Activated CD4-positive, alpha-beta T cell treated with anti-CD3 and anti-CD28 coated beads, Interleukin-2, amount 10 ng/mL, durations not matched to agents 24 days and 14 days (primary cell): ENCODE measurements around the gene SLC15A3. TPM values are rescaled to one million over a fixed set of nuclear protein-coding genes. Genes with fewer than 3 reads are reported as not detected.

Experiments used
- DNase-seq: peaks from one replicate; pipeline ENCODE4 v3.0.0; 2022
- H3K27ac Mint-ChIP-seq: one replicate; pipeline ENCODE4 v1.8.0; 2022; ENCODE audit warnings: mild to moderate bottlenecking, mixed read lengths
- H3K27me3 Mint-ChIP-seq: one replicate; pipeline ENCODE4 v1.8.0; 2022; ENCODE audit warnings: mixed read lengths
- H3K36me3 Mint-ChIP-seq: one replicate; pipeline ENCODE4 v1.8.0; 2022; ENCODE audit warnings: low read depth, mild to moderate bottlenecking, mixed read lengths
- H3K4me1 Mint-ChIP-seq: one replicate; pipeline ENCODE4 v1.8.0; 2021; ENCODE audit warnings: mixed read lengths
- H3K4me3 Mint-ChIP-seq: one replicate; pipeline ENCODE4 v1.8.0; 2022; ENCODE audit warnings: mild to moderate bottlenecking, moderate library complexity, mixed read lengths
- H3K9me3 Mint-ChIP-seq: one replicate; pipeline ENCODE4 v1.8.0; 2021; ENCODE audit warnings: mixed read lengths
- intact Hi-C: fragments of 100-400 bp; cut with micrococcal nuclease; formaldehyde crosslinking; loops from one replicate; pipeline ENCODE4 v1.15.1; 2023
- total RNA-seq: library from RNA; stranded (reverse); gene quantifications from 2 replicates; pipeline ENCODE4 v1.2.3, GENCODE V29; 2022

Gene SLC15A3
- total RNA-seq, 1 donor from 2014 or later = 4.0 TPM

DNA sequence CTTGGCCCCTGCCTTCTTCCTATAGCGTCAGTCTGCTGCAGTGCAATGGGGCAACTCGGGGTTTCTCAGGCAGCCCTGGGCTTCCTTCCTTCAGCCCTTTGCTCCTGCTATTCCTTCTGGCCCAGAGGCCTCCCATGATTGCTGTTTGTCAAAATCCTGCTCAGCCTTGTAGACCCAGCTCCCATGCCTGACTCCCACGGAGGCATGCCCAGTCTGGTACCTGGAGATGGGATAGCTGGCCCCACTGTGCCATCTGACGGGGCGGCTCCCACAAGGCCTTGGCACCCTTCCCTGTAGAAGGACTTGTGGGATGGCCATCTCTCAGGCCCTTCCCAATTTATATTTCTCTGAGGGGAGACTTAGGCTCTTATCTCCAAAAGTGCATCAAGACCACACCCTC lies 18.9 kb upstream of the SLC15A3 start:
- intact Hi-C loops = loop anchor here (1.0 to 2.0 kb wide), 3 partner anchors 52 to 216 kb away; no protein-coding TSS in a partner anchor
- peak; percentile 67 for DNase-seq
- H3K4me3 Mint-ChIP-seq = peak overlapping the region; percentile 93
- H3K27me3 Mint-ChIP-seq = peaks cover 7% of the 10 kb centered on the region
- peaks cover 25% of the 10 kb centered on the region for H3K4me1 Mint-ChIP-seq
- peak overlapping the region; percentile 99 for H3K27ac Mint-ChIP-seq
- H3K9me3 Mint-ChIP-seq = no peaks in the 10 kb centered on the region
- H3K36me3 Mint-ChIP-seq = peaks cover 36% of the 10 kb centered on the region

DNA sequence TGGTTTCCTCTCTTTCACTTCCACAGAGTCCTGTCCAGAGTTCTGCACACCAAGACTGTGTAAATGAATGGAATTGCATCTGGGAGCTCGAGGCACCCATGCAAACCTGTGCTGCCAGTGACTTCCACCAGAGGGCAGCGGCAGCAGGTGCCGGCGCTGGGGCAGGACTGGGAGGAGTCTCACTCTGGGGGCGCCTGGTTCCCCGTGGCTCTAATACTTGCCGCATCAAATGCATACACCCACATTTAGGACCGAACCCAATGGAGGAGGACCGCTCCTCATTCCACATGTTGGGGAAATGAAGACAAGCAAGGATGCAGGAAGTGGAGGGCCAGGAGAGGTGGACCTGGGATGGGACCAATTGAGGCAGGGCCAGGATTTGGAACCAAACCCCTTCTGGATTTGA lies 18.4 kb upstream of the SLC15A3 start:
- Mint-ChIP-seq H3K27me3 (peaks cover 11% of the 10 kb centered on the region), H3K9me3 (no peaks in the 10 kb centered on the region), H3K36me3 (peaks cover 34% of the 10 kb centered on the region), H3K4me1 (peaks cover 25% of the 10 kb centered on the region), H3K4me3 (peak overlapping the region; percentile 93), H3K27ac (peak overlapping the region; percentile 64)
- DNase-seq = peak; percentile 95
- intact Hi-C loops = loop anchor here (1.0 to 2.0 kb wide), 3 partner anchors 52 to 217 kb away; no protein-coding TSS in a partner anchor

DNA sequence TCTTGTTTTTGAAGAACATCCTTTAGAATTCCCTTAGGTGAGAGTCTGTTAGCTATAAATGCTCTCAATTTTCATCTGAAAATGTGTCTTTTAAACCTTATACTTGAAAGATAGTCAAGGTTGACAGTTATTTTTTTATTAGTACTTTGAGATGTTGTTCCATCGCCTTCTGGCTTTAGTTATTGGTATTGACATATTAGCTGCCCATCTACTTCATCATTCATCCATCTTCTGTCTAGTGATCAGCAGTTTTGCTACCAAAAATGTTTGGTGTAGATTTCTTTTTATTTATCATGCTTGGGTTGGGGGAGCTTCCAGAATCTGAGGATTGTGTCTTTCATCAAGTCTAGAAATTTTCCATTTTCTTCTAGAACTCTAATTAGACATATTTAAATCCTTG lies 16.2 kb upstream of the SLC15A3 start:
- H3K36me3 Mint-ChIP-seq = peaks cover 14% of the 10 kb centered on the region
- no peak overlapping the region for H3K27ac Mint-ChIP-seq
- intact Hi-C loops = no loop called here

GRCh38 chr11:60966890-60967289 lies 14.9 kb upstream of the SLC15A3 start:
- H3K4me3 Mint-ChIP-seq = no peak overlapping the region
- DNase-seq = no peak
- H3K27ac Mint-ChIP-seq = no peak overlapping the region
- H3K4me1 Mint-ChIP-seq = peaks cover 18% of the 10 kb centered on the region
- intact Hi-C loops = no loop called here
- H3K36me3 Mint-ChIP-seq = peaks cover 5% of the 10 kb centered on the region
- H3K9me3 Mint-ChIP-seq = no peaks in the 10 kb centered on the region
- H3K27me3 Mint-ChIP-seq = peaks cover 17% of the 10 kb centered on the region

More for the DNA sequence above, 16.2 kb upstream of the SLC15A3 start:
- no peaks in the 10 kb centered on the region for H3K9me3 Mint-ChIP-seq
- peaks cover 11% of the 10 kb centered on the region for H3K27me3 Mint-ChIP-seq
- peaks cover 18% of the 10 kb centered on the region for H3K4me1 Mint-ChIP-seq
- no peak overlapping the region for H3K4me3 Mint-ChIP-seq
- DNase-seq = no peak

DNA sequence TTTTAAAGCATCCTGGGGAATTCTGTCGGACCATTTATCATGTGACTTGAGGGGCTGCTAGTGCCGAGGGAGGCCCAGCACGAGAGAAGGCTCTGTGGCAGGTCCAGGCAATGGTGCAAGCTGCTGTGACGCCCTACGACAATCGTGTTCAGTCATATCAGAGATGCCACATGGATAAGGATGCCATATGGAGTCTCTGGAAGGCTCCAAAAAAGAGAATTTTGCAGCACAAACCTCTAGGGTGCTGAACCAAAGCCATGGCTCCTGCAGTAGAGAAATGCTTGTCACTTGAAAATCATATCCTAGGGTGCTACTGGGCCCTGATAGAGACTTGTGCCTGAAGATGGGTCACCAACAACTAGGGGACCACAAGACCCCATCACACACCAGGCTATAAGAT lies 12.8 kb upstream of the SLC15A3 start:
- intact Hi-C loops = no loop called here
- Mint-ChIP-seq H3K4me1 (peaks cover 3% of the 10 kb centered on the region), H3K9me3 (no peaks in the 10 kb centered on the region), H3K27me3 (peaks cover 34% of the 10 kb centered on the region), H3K27ac (no peak overlapping the region), H3K36me3 (peaks cover 2% of the 10 kb centered on the region), H3K4me3 (no peak overlapping the region)
- DNase-seq = no peak

GRCh38 chr11:60960405-60960804 lies 8.4 kb upstream of the SLC15A3 start:
- no peaks in the 10 kb centered on the region for H3K9me3 Mint-ChIP-seq
- intact Hi-C loops = no loop called here
- peaks cover 33% of the 10 kb centered on the region for H3K27me3 Mint-ChIP-seq
- H3K36me3 Mint-ChIP-seq = no peaks in the 10 kb centered on the region
- no peak overlapping the region for H3K27ac Mint-ChIP-seq
- H3K4me3 Mint-ChIP-seq = no peak overlapping the region
- H3K4me1 Mint-ChIP-seq = no peaks in the 10 kb centered on the region
- DNase-seq = no peak

- no peak overlapping the region for H3K27ac Mint-ChIP-seq
Observed at GRCh38 chr11:60959431-60959830, 7.5 kb upstream of the SLC15A3 start.

GRCh38 chr11:60957188-60957587 lies 5.2 kb upstream of the SLC15A3 start:
- H3K27me3 Mint-ChIP-seq = peaks cover 39% of the 10 kb centered on the region
- peaks cover 9% of the 10 kb centered on the region for H3K4me1 Mint-ChIP-seq
- DNase-seq = no peak
- H3K36me3 Mint-ChIP-seq = no peaks in the 10 kb centered on the region
- no peaks in the 10 kb centered on the region for H3K9me3 Mint-ChIP-seq
- H3K27ac Mint-ChIP-seq = no peak overlapping the region
- H3K4me3 Mint-ChIP-seq = no peak overlapping the region
- intact Hi-C loops = no loop called here

More at GRCh38 chr11:60959431-60959830, 7.5 kb upstream of the SLC15A3 start:
- intact Hi-C loops = no loop called here
- H3K4me1 Mint-ChIP-seq = no peaks in the 10 kb centered on the region
- H3K36me3 Mint-ChIP-seq = no peaks in the 10 kb centered on the region
- H3K4me3 Mint-ChIP-seq = no peak overlapping the region
- no peak for DNase-seq
- H3K27me3 Mint-ChIP-seq = peaks cover 32% of the 10 kb centered on the region
- H3K9me3 Mint-ChIP-seq = no peaks in the 10 kb centered on the region

GRCh38 chr11:60955571-60955970 lies 3.6 kb upstream of the SLC15A3 start:
- no peaks in the 10 kb centered on the region for H3K36me3 Mint-ChIP-seq

DNA sequence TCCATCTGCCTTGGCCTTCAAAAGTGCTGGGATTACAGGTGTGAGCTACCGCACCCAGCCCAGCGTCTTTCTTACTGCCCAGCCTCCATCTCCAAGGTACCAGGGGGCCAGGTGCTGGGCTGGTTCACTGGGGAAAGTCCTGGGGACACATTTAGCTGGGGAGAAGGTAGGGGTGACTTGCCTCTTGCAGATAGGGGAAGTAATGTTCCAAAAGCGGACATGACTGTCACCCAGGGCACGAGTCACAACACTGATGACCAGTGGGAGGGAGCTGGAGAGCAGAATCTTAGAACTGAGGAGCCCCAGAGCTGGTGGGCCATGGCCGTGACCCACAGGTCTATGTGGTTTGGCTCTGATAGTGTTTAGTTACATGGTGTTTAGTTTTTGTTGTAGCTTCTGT lies 2.4 kb upstream of the SLC15A3 start:
- Mint-ChIP-seq H3K27ac (no peak overlapping the region), H3K4me3 (no peak overlapping the region), H3K27me3 (peaks cover 30% of the 10 kb centered on the region), H3K36me3 (no peaks in the 10 kb centered on the region), H3K9me3 (no peaks in the 10 kb centered on the region), H3K4me1 (peaks cover 16% of the 10 kb centered on the region)
- intact Hi-C loops = no loop called here
- no peak for DNase-seq

More at GRCh38 chr11:60955571-60955970, 3.6 kb upstream of the SLC15A3 start:
- intact Hi-C loops = no loop called here
- Mint-ChIP-seq H3K4me1 (peaks cover 16% of the 10 kb centered on the region), H3K9me3 (no peaks in the 10 kb centered on the region), H3K4me3 (no peak overlapping the region), H3K27ac (no peak overlapping the region), H3K27me3 (peaks cover 36% of the 10 kb centered on the region)
- DNase-seq = no peak

DNA sequence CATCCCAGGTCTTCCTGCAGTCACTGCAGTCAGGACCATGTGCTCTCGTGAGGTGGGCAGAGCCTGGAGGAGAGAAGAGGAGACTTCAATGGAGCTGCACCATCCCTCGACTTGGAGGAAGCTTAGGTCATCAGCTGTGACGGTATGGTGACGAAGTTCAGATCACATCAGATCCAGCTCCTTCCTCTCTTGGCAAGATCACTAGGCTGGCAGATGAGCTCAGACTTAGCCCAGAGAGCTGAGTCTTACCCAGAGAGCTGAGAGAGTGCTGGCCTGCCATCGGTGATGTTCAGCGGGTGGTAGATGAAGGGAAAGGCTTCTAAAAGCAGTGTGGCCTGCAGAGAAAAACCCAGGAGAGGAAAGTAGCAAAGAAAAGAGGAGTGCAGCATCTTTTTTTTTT lies 1.8 kb upstream of the SLC15A3 start:
- Mint-ChIP-seq H3K4me1 (peaks cover 16% of the 10 kb centered on the region), H3K36me3 (no peaks in the 10 kb centered on the region), H3K4me3 (no peak overlapping the region), H3K9me3 (no peaks in the 10 kb centered on the region), H3K27me3 (peaks cover 31% of the 10 kb centered on the region), H3K27ac (no peak overlapping the region)
- intact Hi-C loops = no loop called here
- no peak for DNase-seq

- intact Hi-C loops = loop anchor here (1.0 kb wide), 1 partner anchor 37 kb away; no protein-coding TSS in a partner anchor
- H3K4me3 Mint-ChIP-seq = peak overlapping the region; percentile 82
- H3K27ac Mint-ChIP-seq = peak overlapping the region; percentile 20
- H3K4me1 Mint-ChIP-seq = peaks cover 16% of the 10 kb centered on the region
- H3K27me3 Mint-ChIP-seq = peaks cover 35% of the 10 kb centered on the region
- no peak for DNase-seq
- H3K36me3 Mint-ChIP-seq = no peaks in the 10 kb centered on the region
- no peaks in the 10 kb centered on the region for H3K9me3 Mint-ChIP-seq
Observed at GRCh38 chr11:60952742-60953170, 780 bp upstream of the SLC15A3 start.

DNA sequence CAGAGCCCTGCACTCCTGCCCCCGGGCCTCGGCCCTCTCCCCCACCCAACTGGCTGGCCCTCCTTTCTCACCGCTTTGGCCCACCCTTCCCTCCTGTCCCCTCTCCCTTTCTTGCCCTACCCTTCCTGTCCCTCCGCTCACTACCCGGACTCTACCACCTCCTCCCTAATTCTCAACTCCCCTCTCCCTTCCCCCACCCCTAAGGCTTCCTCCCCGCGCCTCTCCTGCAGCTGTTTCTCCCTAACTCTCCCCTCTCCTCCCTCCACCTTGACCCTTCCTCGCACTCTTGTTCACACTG lies 421 bp downstream of the SLC15A3 start:
- Mint-ChIP-seq H3K9me3 (no peaks in the 10 kb centered on the region), H3K4me3 (peak overlapping the region; percentile 82), H3K27me3 (peaks cover 30% of the 10 kb centered on the region), H3K27ac (peak overlapping the region; percentile 74), H3K4me1 (peaks cover 16% of the 10 kb centered on the region), H3K36me3 (no peaks in the 10 kb centered on the region)
- DNase-seq = no peak
- intact Hi-C loops = no loop called here

- H3K4me3 Mint-ChIP-seq = peak overlapping the region; percentile 82
- H3K27ac Mint-ChIP-seq = no peak overlapping the region
- H3K36me3 Mint-ChIP-seq = no peaks in the 10 kb centered on the region
- no peaks in the 10 kb centered on the region for H3K9me3 Mint-ChIP-seq
- peaks cover 16% of the 10 kb centered on the region for H3K4me1 Mint-ChIP-seq
- intact Hi-C loops = no loop called here
- peaks cover 33% of the 10 kb centered on the region for H3K27me3 Mint-ChIP-seq
- peak; percentile 75 for DNase-seq
Observed at GRCh38 chr11:60950933-60951605, 907 bp downstream of the SLC15A3 start.

- Mint-ChIP-seq H3K9me3 (no peaks in the 10 kb centered on the region), H3K27me3 (peaks cover 34% of the 10 kb centered on the region), H3K4me3 (peak overlapping the region; percentile 34), H3K27ac (no peak overlapping the region), H3K36me3 (no peaks in the 10 kb centered on the region), H3K4me1 (peaks cover 16% of the 10 kb centered on the region)
- intact Hi-C loops = no loop called here
- DNase-seq = no peak
Observed at GRCh38 chr11:60950024-60950423, 2.0 kb downstream of the SLC15A3 start.
